ENCODE measurements around the gene ELAVL2.

- TF ChIP-seq E2F1 (CRISPR knock-in tag; IDR thresholded peaks at IDR 0.05): no peak
- no peak for TF ChIP-seq TEAD4 (CRISPR knock-in tag; IDR thresholded peaks at IDR 0.05)
- TF ChIP-seq FOXJ3 (CRISPR knock-in tag; IDR thresholded peaks at IDR 0.05; ENCODE audit: borderline replicate concordance): no peak
- no peak for TF ChIP-seq CTCF (IDR thresholded peaks at IDR 0.05)
- no peak for TF ChIP-seq ATF6 (CRISPR knock-in tag; IDR thresholded peaks at IDR 0.05)
- no peak for TF ChIP-seq ZNF425 (CRISPR knock-in tag; conservative IDR thresholded peaks at IDR 0.05)
- TF ChIP-seq MAX (CRISPR knock-in tag; IDR thresholded peaks at IDR 0.05): no peak
Measured at GRCh38 chr9:23814243-23814642, 11.8 kb downstream of the ELAVL2 start.
